Activated naive CD4-positive, alpha-beta T cell treated with anti-CD3 and anti-CD28 coated beads, Interleukin-2, amount 50 U/mL, for 24 hours (primary cell): ENCODE results near the gene ELMO2.

ENCODE experiments used
- H3K27ac Mint-ChIP-seq: one replicate; pipeline ENCODE4 v1.8.0; 2021; ENCODE audit warnings: mild to moderate bottlenecking, mixed read lengths
- H3K27me3 Mint-ChIP-seq: one replicate; pipeline ENCODE4 v1.8.0; 2021; ENCODE audit warnings: mixed read lengths
- H3K36me3 Mint-ChIP-seq: one replicate; pipeline ENCODE4 v1.8.0; 2021; ENCODE audit warnings: mixed read lengths
- H3K4me1 Mint-ChIP-seq: one replicate; pipeline ENCODE4 v1.8.0; 2021; ENCODE audit warnings: mixed read lengths
- H3K4me3 Mint-ChIP-seq: one replicate; pipeline ENCODE4 v1.8.0; 2021; ENCODE audit warnings: mild to moderate bottlenecking, mixed read lengths
- H3K9me3 Mint-ChIP-seq: one replicate; pipeline ENCODE4 v1.8.0; 2021; ENCODE audit warnings: mixed read lengths

The ELMO2 gene

GRCh38 chr20:46365487-46366220 is 40.8 kb downstream of the ELMO2 start:
- H3K4me3 Mint-ChIP-seq = peak overlapping the region; percentile 97
- no peaks in the 10 kb centered on the region for H3K27me3 Mint-ChIP-seq
- H3K36me3 Mint-ChIP-seq = peaks cover 26% of the 10 kb centered on the region
- H3K27ac Mint-ChIP-seq = peak overlapping the region; percentile 78
- peaks cover 74% of the 10 kb centered on the region for H3K4me1 Mint-ChIP-seq
- H3K9me3 Mint-ChIP-seq = no peaks in the 10 kb centered on the region

GRCh38 chr20:46364670-46365486 is 41.5 kb downstream of the ELMO2 start:
- no peaks in the 10 kb centered on the region for H3K9me3 Mint-ChIP-seq
- no peaks in the 10 kb centered on the region for H3K27me3 Mint-ChIP-seq
- peak overlapping the region; percentile 97 for H3K4me3 Mint-ChIP-seq
- H3K4me1 Mint-ChIP-seq = peaks cover 77% of the 10 kb centered on the region
- H3K27ac Mint-ChIP-seq = peak overlapping the region; percentile 78
- H3K36me3 Mint-ChIP-seq = peaks cover 26% of the 10 kb centered on the region

DNA sequence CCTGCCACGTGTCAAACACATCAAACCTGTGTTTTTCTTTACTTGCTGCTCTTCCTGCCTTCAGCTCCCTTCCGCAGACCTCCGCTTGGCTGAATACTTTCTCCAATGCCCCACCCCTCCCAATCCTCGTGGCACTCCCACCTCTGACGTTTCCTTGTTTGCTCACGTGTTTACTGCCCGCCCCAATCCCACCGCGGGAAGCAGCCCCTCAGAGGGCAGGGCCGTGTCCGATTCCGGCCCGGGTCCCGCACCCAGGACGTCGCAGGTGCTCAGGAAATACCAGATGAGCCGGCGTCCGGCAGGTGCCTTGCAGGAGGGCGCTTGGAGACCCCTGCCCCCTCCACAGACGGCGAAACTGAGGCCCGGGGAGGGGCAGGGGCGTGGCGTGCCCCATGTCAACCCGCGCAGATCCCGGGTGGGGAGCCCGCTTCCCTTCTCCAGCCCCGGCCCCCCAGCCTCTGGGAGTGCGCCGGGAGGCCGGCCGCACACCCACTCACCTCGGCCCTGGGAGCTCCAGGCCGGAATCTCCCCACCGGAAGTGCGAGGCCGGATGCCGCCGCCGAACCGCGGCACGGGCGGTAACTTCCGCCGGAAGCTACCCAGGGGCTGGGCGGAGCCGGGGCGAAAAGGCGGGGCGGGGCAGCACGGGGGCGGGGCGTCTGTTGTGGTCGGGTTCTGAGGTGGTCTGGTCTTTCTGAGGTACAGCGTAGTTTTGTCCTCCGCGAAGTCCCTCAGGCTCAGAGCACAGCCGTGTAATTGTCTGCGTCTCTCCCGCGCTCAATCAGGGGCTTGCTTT is 42.3 kb downstream of the ELMO2 start:
- Mint-ChIP-seq H3K9me3 (no peaks in the 10 kb centered on the region), H3K27ac (peak overlapping the region; percentile 92), H3K36me3 (peaks cover 20% of the 10 kb centered on the region), H3K27me3 (no peaks in the 10 kb centered on the region), H3K4me3 (peak overlapping the region; percentile 97), H3K4me1 (peaks cover 80% of the 10 kb centered on the region)

DNA sequence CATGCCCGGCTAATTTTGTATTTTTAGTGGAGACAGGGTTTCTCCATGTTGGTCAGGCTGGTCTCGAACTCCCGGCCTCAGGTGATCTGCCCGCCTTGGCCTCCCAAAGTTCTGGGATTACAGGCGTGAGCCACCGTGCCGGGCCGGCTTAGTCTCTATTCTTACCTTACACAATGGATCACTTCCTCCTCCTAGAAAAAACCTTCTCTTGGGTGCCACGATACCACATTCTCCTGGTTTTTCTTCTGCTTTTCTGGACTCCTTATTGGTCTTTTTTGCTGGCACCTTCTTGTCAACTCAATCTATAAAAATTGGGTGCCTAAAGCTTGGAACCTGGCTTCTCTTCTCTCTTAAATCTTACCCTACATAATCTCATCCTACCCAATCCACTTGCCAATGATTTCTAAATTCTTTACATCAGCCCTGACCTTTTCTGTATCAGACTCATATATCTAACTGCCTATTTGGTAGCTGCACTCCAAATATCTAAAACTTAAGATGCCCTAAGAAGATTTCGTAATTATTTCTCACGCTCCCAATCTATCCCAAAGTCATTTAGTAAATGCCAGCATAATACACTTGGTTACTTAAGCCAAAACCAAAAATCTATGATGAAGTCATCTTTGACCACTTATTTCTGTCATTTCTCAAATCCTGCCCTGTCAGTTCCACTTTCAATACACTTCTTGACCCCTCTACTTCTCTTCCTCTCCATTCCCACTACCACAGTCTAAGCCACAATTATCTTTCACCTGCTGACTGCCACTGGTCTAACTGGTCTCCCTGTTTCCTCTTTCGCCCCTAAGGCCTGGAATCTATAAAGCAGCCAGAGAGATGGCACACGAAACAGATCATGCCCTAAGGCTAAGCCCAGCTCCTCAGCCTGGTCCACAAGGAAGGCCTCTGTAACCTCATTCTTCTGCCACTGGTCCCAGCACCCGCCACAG is 43.2 kb downstream of the ELMO2 start:
- H3K27ac Mint-ChIP-seq = peak overlapping the region; percentile 92
- H3K4me1 Mint-ChIP-seq = peaks cover 77% of the 10 kb centered on the region
- H3K27me3 Mint-ChIP-seq = no peaks in the 10 kb centered on the region
- peak overlapping the region; percentile 97 for H3K4me3 Mint-ChIP-seq
- peaks cover 18% of the 10 kb centered on the region for H3K36me3 Mint-ChIP-seq
- H3K9me3 Mint-ChIP-seq = no peaks in the 10 kb centered on the region

GRCh38 chr20:46361811-46362210 is 44.6 kb downstream of the ELMO2 start:
- H3K27me3 Mint-ChIP-seq = no peaks in the 10 kb centered on the region
- no peaks in the 10 kb centered on the region for H3K9me3 Mint-ChIP-seq
- peak overlapping the region; percentile 79 for H3K4me3 Mint-ChIP-seq
- H3K4me1 Mint-ChIP-seq = peaks cover 88% of the 10 kb centered on the region
- peaks cover 15% of the 10 kb centered on the region for H3K36me3 Mint-ChIP-seq
- H3K27ac Mint-ChIP-seq = peak overlapping the region; percentile 87

- Mint-ChIP-seq H3K27me3 (no peaks in the 10 kb centered on the region), H3K36me3 (peaks cover 15% of the 10 kb centered on the region), H3K27ac (peak overlapping the region; percentile 85), H3K9me3 (no peaks in the 10 kb centered on the region), H3K4me1 (peaks cover 84% of the 10 kb centered on the region), H3K4me3 (peak overlapping the region; percentile 79)
These were observed 45.0 kb downstream of the ELMO2 start for GRCh38 chr20:46361381-46361780.

DNA sequence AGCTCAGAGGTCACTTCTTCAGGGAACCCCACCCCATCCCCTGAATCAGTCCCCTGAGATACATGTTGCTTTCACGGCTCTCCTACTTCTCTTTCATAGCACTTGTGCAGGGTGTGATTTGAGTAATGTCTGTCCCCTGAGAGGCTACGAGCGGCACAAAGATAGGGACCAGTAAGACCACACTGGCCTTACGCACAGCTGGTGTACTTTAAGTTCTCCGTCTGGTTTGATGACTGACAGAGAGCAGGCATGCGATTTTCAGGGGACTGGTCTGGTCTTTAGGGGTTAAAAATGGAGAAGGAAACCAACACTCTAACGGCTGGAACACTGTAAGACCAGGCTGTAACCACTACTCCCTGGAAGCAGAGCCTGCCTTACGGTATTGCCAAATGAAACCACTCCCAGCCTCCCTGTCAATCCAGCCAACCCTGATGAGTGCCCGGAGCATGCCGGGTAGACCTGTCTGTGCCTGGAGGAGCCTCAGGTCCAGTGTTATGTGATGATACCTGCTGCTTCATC is 47.1 kb downstream of the ELMO2 start:
- no peaks in the 10 kb centered on the region for H3K9me3 Mint-ChIP-seq
- H3K27ac Mint-ChIP-seq = peak overlapping the region; percentile 89
- no peak overlapping the region for H3K4me3 Mint-ChIP-seq
- peaks cover 79% of the 10 kb centered on the region for H3K4me1 Mint-ChIP-seq
- H3K36me3 Mint-ChIP-seq = peaks cover 11% of the 10 kb centered on the region
- no peaks in the 10 kb centered on the region for H3K27me3 Mint-ChIP-seq

GRCh38 chr20:46358346-46359058 is 47.9 kb downstream of the ELMO2 start:
- H3K27ac Mint-ChIP-seq = peak overlapping the region; percentile 36
- no peak overlapping the region for H3K4me3 Mint-ChIP-seq
- H3K36me3 Mint-ChIP-seq = peaks cover 10% of the 10 kb centered on the region
- no peaks in the 10 kb centered on the region for H3K9me3 Mint-ChIP-seq
- peaks cover 75% of the 10 kb centered on the region for H3K4me1 Mint-ChIP-seq
- H3K27me3 Mint-ChIP-seq = no peaks in the 10 kb centered on the region

DNA sequence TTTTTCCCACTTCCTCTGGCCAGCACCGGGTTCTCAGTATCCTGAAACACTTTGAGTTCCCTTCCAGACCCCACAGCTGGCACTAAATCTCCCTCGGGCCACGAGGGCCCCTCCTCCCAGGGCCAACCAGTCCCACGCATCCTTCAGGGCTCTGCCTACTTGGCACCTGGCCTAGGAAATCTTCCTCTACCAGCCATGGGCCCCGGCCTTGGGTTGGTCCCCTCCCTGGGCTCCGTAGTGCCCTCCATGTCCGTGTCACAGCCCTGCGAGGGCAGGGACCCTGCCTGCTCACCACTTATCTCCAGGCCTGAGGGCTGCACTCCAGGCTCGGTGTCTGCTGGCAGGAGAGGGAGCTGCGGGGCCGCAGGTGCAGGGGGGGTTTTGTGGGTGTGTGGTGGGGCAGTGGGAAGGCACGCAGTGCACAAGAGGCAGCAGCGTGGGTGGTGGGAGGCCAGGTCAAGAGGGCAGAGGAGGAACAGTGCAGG is 49.3 kb downstream of the ELMO2 start:
- Mint-ChIP-seq H3K36me3 (peaks cover 4% of the 10 kb centered on the region), H3K27me3 (no peaks in the 10 kb centered on the region), H3K4me1 (peaks cover 60% of the 10 kb centered on the region), H3K4me3 (no peak overlapping the region), H3K9me3 (no peaks in the 10 kb centered on the region), H3K27ac (peak overlapping the region; percentile 63)

- Mint-ChIP-seq H3K27me3 (no peaks in the 10 kb centered on the region), H3K4me1 (peaks cover 54% of the 10 kb centered on the region), H3K9me3 (no peaks in the 10 kb centered on the region), H3K27ac (peak overlapping the region; percentile 90), H3K4me3 (peak overlapping the region; percentile 24), H3K36me3 (peaks cover 3% of the 10 kb centered on the region)
These were observed 50.0 kb downstream of the ELMO2 start for GRCh38 chr20:46356195-46357029.

DNA sequence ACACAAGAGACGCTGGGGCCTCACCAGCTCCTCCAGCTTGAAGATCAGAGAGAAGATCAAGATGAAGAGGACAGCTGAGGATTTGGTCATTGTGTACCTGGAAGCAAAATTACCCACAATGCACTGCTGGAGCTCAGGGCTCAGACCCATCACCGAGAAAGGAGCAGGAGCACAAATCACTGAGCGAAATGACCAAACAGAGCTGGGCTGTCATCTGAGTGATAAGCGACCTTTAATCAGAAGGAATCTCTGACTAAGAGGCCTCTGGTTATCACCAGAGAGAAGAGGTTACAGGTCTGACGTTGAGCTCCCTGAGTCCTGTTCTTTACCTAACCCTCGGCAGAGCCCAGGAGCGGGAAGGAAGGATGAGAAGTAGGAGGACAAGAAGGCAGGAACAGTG is 50.6 kb downstream of the ELMO2 start:
- H3K4me1 Mint-ChIP-seq = peaks cover 48% of the 10 kb centered on the region
- peak overlapping the region; percentile 24 for H3K4me3 Mint-ChIP-seq

DNA sequence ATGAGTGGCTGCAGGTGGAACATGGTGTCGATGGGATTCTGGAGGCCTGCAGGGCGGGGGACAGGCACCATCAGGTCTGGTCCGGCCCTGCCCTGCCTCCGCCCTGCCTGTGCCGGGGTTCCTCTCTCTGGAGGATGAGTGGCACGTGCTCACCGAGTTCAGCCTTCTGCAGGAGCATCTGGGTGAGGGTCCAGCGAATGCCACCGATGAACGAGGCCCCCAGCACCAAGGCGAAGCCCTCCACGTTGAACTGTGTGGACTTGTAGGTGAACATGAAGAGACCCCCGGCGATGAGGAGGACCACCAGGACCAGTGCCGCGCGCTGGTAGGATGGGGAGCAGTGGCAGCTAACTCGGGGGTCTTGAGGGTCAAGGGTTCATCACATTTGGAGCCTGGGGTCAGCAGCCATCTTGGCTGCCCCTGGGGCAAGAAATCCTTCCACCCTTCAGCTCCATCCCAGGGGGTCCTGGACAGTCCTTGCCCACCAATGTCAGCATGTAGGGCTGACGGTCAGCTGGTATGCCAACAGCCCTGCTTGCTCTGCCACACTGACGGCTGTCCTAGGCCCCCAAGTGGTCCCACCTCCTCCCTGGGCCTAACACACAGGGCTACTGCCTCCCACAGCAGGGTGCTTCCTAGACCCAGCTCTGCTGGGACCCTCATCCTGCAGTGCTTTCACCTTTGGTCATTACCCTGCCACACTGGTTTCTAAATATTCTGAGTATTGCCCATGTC is 51.3 kb downstream of the ELMO2 start:
- Mint-ChIP-seq H3K36me3 (peaks cover 5% of the 10 kb centered on the region), H3K4me3 (no peak overlapping the region), H3K9me3 (no peaks in the 10 kb centered on the region), H3K27ac (peak overlapping the region; percentile 90), H3K4me1 (peaks cover 50% of the 10 kb centered on the region), H3K27me3 (no peaks in the 10 kb centered on the region)

More for the DNA sequence above, 50.6 kb downstream of the ELMO2 start:
- H3K9me3 Mint-ChIP-seq = no peaks in the 10 kb centered on the region
- peak overlapping the region; percentile 90 for H3K27ac Mint-ChIP-seq
- no peaks in the 10 kb centered on the region for H3K27me3 Mint-ChIP-seq
- peaks cover 2% of the 10 kb centered on the region for H3K36me3 Mint-ChIP-seq

- H3K4me1 Mint-ChIP-seq = peaks cover 44% of the 10 kb centered on the region
- no peaks in the 10 kb centered on the region for H3K27me3 Mint-ChIP-seq
- no peaks in the 10 kb centered on the region for H3K9me3 Mint-ChIP-seq
- peaks cover 5% of the 10 kb centered on the region for H3K36me3 Mint-ChIP-seq
- no peak overlapping the region for H3K27ac Mint-ChIP-seq
- no peak overlapping the region for H3K4me3 Mint-ChIP-seq
These were observed 52.2 kb downstream of the ELMO2 start for GRCh38 chr20:46354207-46354555.
